ENCODE measurements around the gene GRID2. TPM values are rescaled to one million over a fixed set of nuclear protein-coding genes. Genes with fewer than 3 reads are reported as not detected.
A peak's percentile ranks its signal among the peaks of the same experiment; 100 is the strongest.

GRID2 gene
- total RNA-seq, 4 donors from 2014 or later: 0.63 TPM; not detected in 3

GRCh38 chr4:92305878-92306520 lies 2.2 kb downstream of the GRID2 start:
- no peak for DNase-seq (ENCODE audit: low spot score in 2 of 2)
- WGBS, 2 donors: 5 to 10% methylated on average over 14 to 15 of the region's 15 CpGs
- Histone ChIP-seq H3K4me1 (peaks cover 0 to 36% (median 0%) of the 10 kb centered on the region in 4 donors), H3K4me3 (peak overlapping the region; percentile 30 to 63 (median 45)), H3K27ac (peak overlapping the region in 1 of 4 donors; percentile 46), H3K27me3 (peaks cover 0 to 34% of the 10 kb centered on the region in 2 donors), H3K9me3 (no peaks in the 10 kb centered on the region), H3K36me3 (no peaks in the 10 kb centered on the region)
- no peak for TF ChIP-seq POLR2A (IDR thresholded peaks at IDR 0.05)
- TF ChIP-seq EP300 (IDR thresholded peaks at IDR 0.05): no peak
- TF ChIP-seq CTCF (IDR thresholded peaks at IDR 0.05): no peak

- no peak for DNase-seq (ENCODE audit: low spot score in 2 of 2)
- Histone ChIP-seq H3K27ac (no peak overlapping the region), H3K4me1 (peaks cover 0 to 36% (median 0%) of the 10 kb centered on the region in 4 donors), H3K4me3 (no peak overlapping the region), H3K27me3 (peaks cover 0 to 34% of the 10 kb centered on the region in 2 donors), H3K36me3 (no peaks in the 10 kb centered on the region), H3K9me3 (no peaks in the 10 kb centered on the region)
- 96 to 97% methylated on average over 2 of the region's 2 CpGs for WGBS, 2 donors
- no peak for TF ChIP-seq CTCF (IDR thresholded peaks at IDR 0.05)
- no peak for TF ChIP-seq POLR2A (IDR thresholded peaks at IDR 0.05)
- TF ChIP-seq EP300 (IDR thresholded peaks at IDR 0.05): no peak
These were observed 3.4 kb downstream of the GRID2 start for GRCh38 chr4:92307181-92307580.

GRCh38 chr4:92307866-92308265 lies 4.1 kb downstream of the GRID2 start:
- WGBS, 2 donors: 65 to 70% methylated on average over 4 of the region's 4 CpGs
- H3K4me1 ChIP-seq: peaks cover 0 to 35% (median 0%) of the 10 kb centered on the region in 4 donors
- DNase-seq (ENCODE audit: low spot score in 2 of 2): no peak
- no peaks in the 10 kb centered on the region for H3K9me3 ChIP-seq
- no peak overlapping the region for H3K27ac ChIP-seq
- peaks cover 0 to 30% of the 10 kb centered on the region in 2 donors for H3K27me3 ChIP-seq
- no peak for TF ChIP-seq EP300 (IDR thresholded peaks at IDR 0.05)
- TF ChIP-seq POLR2A (IDR thresholded peaks at IDR 0.05): no peak
- no peak for TF ChIP-seq CTCF (IDR thresholded peaks at IDR 0.05)
- H3K36me3 ChIP-seq: no peaks in the 10 kb centered on the region
- no peak overlapping the region for H3K4me3 ChIP-seq

GRCh38 chr4:92317047-92317446 lies 13.3 kb downstream of the GRID2 start:
- H3K36me3 ChIP-seq: no peaks in the 10 kb centered on the region
- H3K9me3 ChIP-seq: no peaks in the 10 kb centered on the region
- H3K4me1 ChIP-seq: no peaks in the 10 kb centered on the region
- H3K4me3 ChIP-seq: no peak overlapping the region
- H3K27me3 ChIP-seq: no peaks in the 10 kb centered on the region
- no peak for DNase-seq (ENCODE audit: low spot score in 2 of 2)
- H3K27ac ChIP-seq: no peak overlapping the region
- WGBS, 2 donors: 96 to 98% methylated on average over 1 of the region's 1 CpG
- TF ChIP-seq EP300 (IDR thresholded peaks at IDR 0.05) (no peak), POLR2A (IDR thresholded peaks at IDR 0.05) (no peak), CTCF (IDR thresholded peaks at IDR 0.05) (no peak)

GRCh38 chr4:92328095-92328494 lies 24.3 kb downstream of the GRID2 start:
- TF ChIP-seq POLR2A (IDR thresholded peaks at IDR 0.05) (no peak), CTCF (IDR thresholded peaks at IDR 0.05) (no peak), EP300 (IDR thresholded peaks at IDR 0.05) (no peak)
- H3K9me3 ChIP-seq: no peaks in the 10 kb centered on the region
- WGBS, 2 donors: 79 to 92% methylated on average over 2 of the region's 2 CpGs
- no peaks in the 10 kb centered on the region for H3K27me3 ChIP-seq
- H3K27ac ChIP-seq: no peak overlapping the region
- no peaks in the 10 kb centered on the region for H3K36me3 ChIP-seq
- H3K4me1 ChIP-seq: no peaks in the 10 kb centered on the region
- no peak for DNase-seq (ENCODE audit: low spot score in 2 of 2)
- no peak overlapping the region for H3K4me3 ChIP-seq

Data from tibial nerve (tissue), 4 donors.